KMS-11 (cell line): Measurements from ENCODE around the gene ANAPC16.

Experiments used
- H2AFZ ChIP-seq: fragments of 200-600 bp; sonication (generic); 2 replicates; pipeline ENCODE4 v1.6.1; 2016; ENCODE audit warnings: antibody characterized with exemption, mixed run types, low read depth
- H3K27ac ChIP-seq: fragments of 200-600 bp; sonication (generic); 2 replicates; pipeline ENCODE4 v1.6.1; 2016; ENCODE audit warnings: mild to moderate bottlenecking, mixed run types
- H3K27me3 ChIP-seq: fragments of 200-600 bp; sonication (generic); 2 replicates; pipeline ENCODE4 v1.6.1; 2017; ENCODE audit warnings: mild to moderate bottlenecking, low read depth, mixed run types, moderate library complexity; ENCODE audit not compliant: insufficient read depth
- H3K36me3 ChIP-seq: fragments of 200-600 bp; sonication (generic); 2 replicates; pipeline ENCODE4 v1.6.1; 2017; ENCODE audit warnings: mild to moderate bottlenecking, mixed run types; ENCODE audit not compliant: insufficient read depth
- H3K4me1 ChIP-seq: fragments of 200-600 bp; sonication (generic); 2 replicates; pipeline ENCODE4 v1.6.1; 2016; ENCODE audit warnings: mild to moderate bottlenecking, low read depth, mixed run types; ENCODE audit not compliant: poor library complexity, severe bottlenecking
- H3K4me2 ChIP-seq: fragments of 200-600 bp; sonication (generic); 2 replicates; pipeline ENCODE4 v1.7.0; 2016; ENCODE audit warnings: mild to moderate bottlenecking, mixed run types
- H3K4me3 ChIP-seq: fragments of 200-600 bp; sonication (generic); IDR thresholded peaks from 2 replicates; pipeline ENCODE4 v1.6.1; 2017; ENCODE audit warnings: low read depth, low read length, mixed read lengths; ENCODE audit not compliant: insufficient read depth
- H3K79me2 ChIP-seq: fragments of 200-600 bp; sonication (generic); 2 replicates; pipeline ENCODE4 v1.6.1; 2016; ENCODE audit warnings: low read depth, mixed run types; ENCODE audit not compliant: insufficient read depth
- H3K9ac ChIP-seq: fragments of 200-600 bp; sonication (generic); 2 replicates; pipeline ENCODE4 v1.6.1; 2016; ENCODE audit warnings: mild to moderate bottlenecking, mixed run types
- H4K20me1 ChIP-seq: fragments of 200-600 bp; sonication (generic); 2 replicates; pipeline ENCODE4 v1.6.1; 2016; ENCODE audit warnings: mild to moderate bottlenecking, mixed run types; ENCODE audit not compliant: insufficient read depth
- CTCF ChIP-seq: fragments of 200-600 bp; sonication (generic); conservative IDR thresholded peaks from 2 replicates; pipeline ENCODE4 v1.6.1; 2017; ENCODE audit warnings: low read depth, mild to moderate bottlenecking, antibody characterized with exemption, low read length, moderate library complexity, mixed read lengths

Gene ANAPC16

GRCh38 chr10:72218325-72218724, 2.5 kb downstream of the ANAPC16 start:
- no peak overlapping the region for H3K9ac ChIP-seq
- TF ChIP-seq CTCF, result no peak
- no peak overlapping the region for H3K4me3 ChIP-seq
- H4K20me1 ChIP-seq, result no peaks in the 10 kb centered on the region
- H3K36me3 ChIP-seq, result no peaks in the 10 kb centered on the region
- peaks cover 56% of the 10 kb centered on the region for H3K79me2 ChIP-seq
- peaks cover 38% of the 10 kb centered on the region for H3K4me1 ChIP-seq
- no peaks in the 10 kb centered on the region for H3K27me3 ChIP-seq
- H2AFZ ChIP-seq, result no peak overlapping the region
- no peak overlapping the region for H3K27ac ChIP-seq
- H3K4me2 ChIP-seq, result no peak overlapping the region

- no peak overlapping the region for H3K4me2 ChIP-seq
- no peak overlapping the region for H3K27ac ChIP-seq
- no peak overlapping the region for H2AFZ ChIP-seq
- no peak for TF ChIP-seq CTCF
- H3K79me2 ChIP-seq, result peaks cover 59% of the 10 kb centered on the region
- H3K4me3 ChIP-seq, result no peak overlapping the region
- H3K36me3 ChIP-seq, result no peaks in the 10 kb centered on the region
- H3K27me3 ChIP-seq, result no peaks in the 10 kb centered on the region
- H4K20me1 ChIP-seq, result no peaks in the 10 kb centered on the region
- no peak overlapping the region for H3K9ac ChIP-seq
- peaks cover 41% of the 10 kb centered on the region for H3K4me1 ChIP-seq
Measured at GRCh38 chr10:72218726-72219125, 2.9 kb downstream of the ANAPC16 start.

GRCh38 chr10:72219235-72219814, 3.5 kb downstream of the ANAPC16 start:
- no peak overlapping the region for H3K27ac ChIP-seq
- no peak overlapping the region for H3K4me3 ChIP-seq
- no peak overlapping the region for H3K4me2 ChIP-seq
- no peaks in the 10 kb centered on the region for H4K20me1 ChIP-seq
- H3K9ac ChIP-seq, result no peak overlapping the region
- H3K79me2 ChIP-seq, result peaks cover 63% of the 10 kb centered on the region
- no peaks in the 10 kb centered on the region for H3K27me3 ChIP-seq
- TF ChIP-seq CTCF, result no peak
- H3K36me3 ChIP-seq, result no peaks in the 10 kb centered on the region
- H2AFZ ChIP-seq, result no peak overlapping the region
- H3K4me1 ChIP-seq, result peaks cover 46% of the 10 kb centered on the region

- Histone ChIP-seq H3K27ac (no peak overlapping the region), H3K79me2 (peaks cover 51% of the 10 kb centered on the region), H3K27me3 (no peaks in the 10 kb centered on the region), H3K9ac (no peak overlapping the region), H3K4me3 (no peak overlapping the region), H3K4me1 (peaks cover 37% of the 10 kb centered on the region), H4K20me1 (no peaks in the 10 kb centered on the region), H3K4me2 (no peak overlapping the region), H2AFZ (no peak overlapping the region), H3K36me3 (no peaks in the 10 kb centered on the region)
- TF ChIP-seq CTCF, result no peak
Measured at GRCh38 chr10:72220637-72221036, 4.8 kb downstream of the ANAPC16 start.
